HEK293 (cell line): ENCODE measurements around the gene SLC2A6.

Source experiments
- CTCF ChIA-PET: fragments of 350-600 bp; formaldehyde crosslinking; extraction: SDS; loops from one replicate; lab custom pipeline; 2021; ENCODE audit warnings: antibody characterized with exemption; lab: Yijun Ruan, JAX
- POLR2A ChIA-PET: fragments of 300-600 bp; formaldehyde crosslinking; extraction: SDS; loops from one replicate; lab custom pipeline; 2020; ENCODE audit warnings: antibody characterized with exemption, inconsistent platforms; lab: Yijun Ruan, JAX
- H3K27ac ChIP-seq: fragments of 200-500 bp; sonication (Bioruptor generic); 2 replicates; pipeline ENCODE4 v1.5.1; 2014; ENCODE audit warnings: low read depth, low read length, control low read depth, inconsistent platforms; ENCODE audit errors: extremely low read depth
- H3K36me3 ChIP-seq, 2 experiments: fragments of 200-500 bp in 1 of 2; sonication (Bioruptor generic) in 1 of 2; 1 replicate in 1 of 2; 2 replicates in 1 of 2; pipeline ENCODE4 v1.5.1; 2014 to 2017; ENCODE audit warnings: inconsistent platforms in 2 of 2, low read length in 2 of 2; ENCODE audit not compliant: control insufficient read depth in 2 of 2, insufficient read depth in 1 of 2
- H3K4me1 ChIP-seq: fragments of 200-500 bp; sonication (Bioruptor generic); 2 replicates; pipeline ENCODE4 v1.5.1; 2014; ENCODE audit warnings: mild to moderate bottlenecking, low read length, inconsistent platforms; ENCODE audit not compliant: control insufficient read depth, insufficient read depth
- H3K4me3 ChIP-seq: 2 replicates; pipeline ENCODE4 v1.5.1; 2011; ENCODE audit warnings: low read depth, mild to moderate bottlenecking, control low read depth, low read length, moderate library complexity
- H3K9me3 ChIP-seq: fragments of 200-500 bp; sonication (Bioruptor generic); 2 replicates; pipeline ENCODE4 v1.5.1; 2014; ENCODE audit warnings: low read depth, low read length, inconsistent platforms; ENCODE audit not compliant: control insufficient read depth, insufficient read depth
- CTCF ChIP-seq: fragments of 450-650 bp; formaldehyde crosslinking; IDR thresholded peaks from 2 replicates; pipeline ENCODE4 v1.5.1; 2016; ENCODE audit warnings: missing biosample characterization, missing genetic modification characterization
- SALL2 ChIP-seq: fragments of 450-650 bp; formaldehyde crosslinking; IDR thresholded peaks from 2 replicates; pipeline ENCODE4 v1.5.0; 2017; ENCODE audit warnings: missing biosample characterization, mild to moderate bottlenecking, missing genetic modification characterization, borderline replicate concordance
- SCRT1 ChIP-seq: fragments of 450-650 bp; formaldehyde crosslinking; IDR thresholded peaks from 2 replicates; pipeline ENCODE4 v1.5.1; 2016; ENCODE audit warnings: missing biosample characterization, missing genetic modification characterization, borderline replicate concordance
- SCRT2 ChIP-seq: fragments of 450-650 bp; formaldehyde crosslinking; IDR thresholded peaks from 2 replicates; pipeline ENCODE4 v1.5.1; 2016; ENCODE audit warnings: missing biosample characterization, missing genetic modification characterization
- SP3 ChIP-seq: fragments of 450-650 bp; formaldehyde crosslinking; IDR thresholded peaks from 2 replicates; pipeline ENCODE4 v1.5.1; 2016; ENCODE audit warnings: missing biosample characterization, missing genetic modification characterization
- TRIM28 ChIP-seq: IDR thresholded peaks from 2 replicates; pipeline ENCODE4 v1.6.1; 2011; ENCODE audit warnings: low read length, control low read depth, borderline replicate concordance
- ZNF16 ChIP-seq: fragments of 450-650 bp; formaldehyde crosslinking; IDR thresholded peaks from 2 replicates; pipeline ENCODE4 v1.5.1; 2016; ENCODE audit warnings: low read depth, missing biosample characterization, missing genetic modification characterization
- ZNF362 ChIP-seq: fragments of 450-650 bp; formaldehyde crosslinking; IDR thresholded peaks from 2 replicates; pipeline ENCODE4 v1.5.1; 2016; ENCODE audit warnings: missing biosample characterization, missing genetic modification characterization
- ZNF654 ChIP-seq: fragments of 450-650 bp; formaldehyde crosslinking; IDR thresholded peaks from 2 replicates; pipeline ENCODE4 v1.5.1; 2016; ENCODE audit warnings: low read depth, missing biosample characterization, missing genetic modification characterization
- TF ChIP-seq, protein P1 (sequence below): fragments of 450-650 bp; IDR thresholded peaks from 2 replicates; pipeline ENCODE4 v1.5.1; 2018; ENCODE audit warnings: missing biosample characterization, mild to moderate bottlenecking, missing genetic modification characterization
- TF ChIP-seq, protein P2 (sequence below): fragments of 450-650 bp; formaldehyde crosslinking; IDR thresholded peaks from 2 replicates; pipeline ENCODE4 v1.5.1; 2017; ENCODE audit warnings: missing biosample characterization, mild to moderate bottlenecking, missing genetic modification characterization, moderate library complexity
- TF ChIP-seq, protein P3 (sequence below): fragments of 450-650 bp; formaldehyde crosslinking; IDR thresholded peaks from 2 replicates; pipeline ENCODE4 v1.5.1; 2016; ENCODE audit warnings: missing biosample characterization, missing genetic modification characterization
- TF ChIP-seq, protein P4 (sequence below): fragments of 450-650 bp; formaldehyde crosslinking; IDR thresholded peaks from 2 replicates; pipeline ENCODE4 v1.5.1; 2016; ENCODE audit warnings: missing biosample characterization, missing genetic modification characterization
- TF ChIP-seq, protein P5 (sequence below): fragments of 450-650 bp; formaldehyde crosslinking; IDR thresholded peaks from 2 replicates; pipeline ENCODE4 v1.5.1; 2016; ENCODE audit warnings: missing biosample characterization, missing genetic modification characterization

The SLC2A6 gene

GRCh38 chr9:133437753-133438531 is 41.0 kb downstream of the SLC2A6 start:
- CTCF ChIA-PET: interaction anchor here (0.6 to 1.2 kb wide), 15 partner anchors 9 to 370 kb away, joined by 3 to 6 read pairs (median 3); no protein-coding TSS in a partner anchor
- Histone ChIP-seq H3K9me3 (no peaks in the 10 kb centered on the region), H3K36me3 (no peaks in the 10 kb centered on the region), H3K27ac (no peak overlapping the region), H3K4me1 (no peaks in the 10 kb centered on the region), H3K4me3 (no peak overlapping the region)
- POLR2A ChIA-PET: no interaction called here
- TF ChIP-seq CTCF (tag by site-specific recombination) (peak; percentile 66), ZNF654 (tag by site-specific recombination) (peak; percentile 12; the same call in 1 of the 2 replicates)
- TF ChIP-seq, protein P1, sequence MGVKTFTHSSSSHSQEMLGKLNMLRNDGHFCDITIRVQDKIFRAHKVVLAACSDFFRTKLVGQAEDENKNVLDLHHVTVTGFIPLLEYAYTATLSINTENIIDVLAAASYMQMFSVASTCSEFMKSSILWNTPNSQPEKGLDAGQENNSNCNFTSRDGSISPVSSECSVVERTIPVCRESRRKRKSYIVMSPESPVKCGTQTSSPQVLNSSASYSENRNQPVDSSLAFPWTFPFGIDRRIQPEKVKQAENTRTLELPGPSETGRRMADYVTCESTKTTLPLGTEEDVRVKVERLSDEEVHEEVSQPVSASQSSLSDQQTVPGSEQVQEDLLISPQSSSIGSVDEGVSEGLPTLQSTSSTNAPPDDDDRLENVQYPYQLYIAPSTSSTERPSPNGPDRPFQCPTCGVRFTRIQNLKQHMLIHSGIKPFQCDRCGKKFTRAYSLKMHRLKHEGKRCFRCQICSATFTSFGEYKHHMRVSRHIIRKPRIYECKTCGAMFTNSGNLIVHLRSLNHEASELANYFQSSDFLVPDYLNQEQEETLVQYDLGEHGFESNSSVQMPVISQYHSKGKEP: no peak

GRCh38 chr9:133436681-133437080 is 42.2 kb downstream of the SLC2A6 start:
- Histone ChIP-seq H3K36me3 (no peaks in the 10 kb centered on the region), H3K4me1 (no peaks in the 10 kb centered on the region), H3K9me3 (no peaks in the 10 kb centered on the region), H3K27ac (no peak overlapping the region), H3K4me3 (no peak overlapping the region)
- ChIA-PET POLR2A (no interaction called here), CTCF (interaction anchor here (0.7 kb wide), 1 partner anchor 48 kb away, joined by 3 read pairs; no protein-coding TSS in a partner anchor)
- TF ChIP-seq SP3 (tag by site-specific recombination) (no peak), SCRT2 (tag by site-specific recombination) (no peak), SALL2 (tag by site-specific recombination) (no peak), ZNF16 (tag by site-specific recombination) (no peak), ZNF362 (no peak), TRIM28 (no peak), SCRT1 (no peak)
- TF ChIP-seq, protein P2, sequence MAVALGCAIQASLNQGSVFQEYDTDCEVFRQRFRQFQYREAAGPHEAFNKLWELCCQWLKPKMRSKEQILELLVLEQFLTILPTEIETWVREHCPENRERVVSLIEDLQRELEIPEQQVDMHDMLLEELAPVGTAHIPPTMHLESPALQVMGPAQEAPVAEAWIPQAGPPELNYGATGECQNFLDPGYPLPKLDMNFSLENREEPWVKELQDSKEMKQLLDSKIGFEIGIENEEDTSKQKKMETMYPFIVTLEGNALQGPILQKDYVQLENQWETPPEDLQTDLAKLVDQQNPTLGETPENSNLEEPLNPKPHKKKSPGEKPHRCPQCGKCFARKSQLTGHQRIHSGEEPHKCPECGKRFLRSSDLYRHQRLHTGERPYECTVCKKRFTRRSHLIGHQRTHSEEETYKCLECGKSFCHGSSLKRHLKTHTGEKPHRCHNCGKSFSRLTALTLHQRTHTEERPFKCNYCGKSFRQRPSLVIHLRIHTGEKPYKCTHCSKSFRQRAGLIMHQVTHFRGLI (tag by site-specific recombination): no peak
- TF ChIP-seq, protein P3, sequence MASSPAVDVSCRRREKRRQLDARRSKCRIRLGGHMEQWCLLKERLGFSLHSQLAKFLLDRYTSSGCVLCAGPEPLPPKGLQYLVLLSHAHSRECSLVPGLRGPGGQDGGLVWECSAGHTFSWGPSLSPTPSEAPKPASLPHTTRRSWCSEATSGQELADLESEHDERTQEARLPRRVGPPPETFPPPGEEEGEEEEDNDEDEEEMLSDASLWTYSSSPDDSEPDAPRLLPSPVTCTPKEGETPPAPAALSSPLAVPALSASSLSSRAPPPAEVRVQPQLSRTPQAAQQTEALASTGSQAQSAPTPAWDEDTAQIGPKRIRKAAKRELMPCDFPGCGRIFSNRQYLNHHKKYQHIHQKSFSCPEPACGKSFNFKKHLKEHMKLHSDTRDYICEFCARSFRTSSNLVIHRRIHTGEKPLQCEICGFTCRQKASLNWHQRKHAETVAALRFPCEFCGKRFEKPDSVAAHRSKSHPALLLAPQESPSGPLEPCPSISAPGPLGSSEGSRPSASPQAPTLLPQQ (tag by site-specific recombination): no peak
- TF ChIP-seq, protein P4, sequence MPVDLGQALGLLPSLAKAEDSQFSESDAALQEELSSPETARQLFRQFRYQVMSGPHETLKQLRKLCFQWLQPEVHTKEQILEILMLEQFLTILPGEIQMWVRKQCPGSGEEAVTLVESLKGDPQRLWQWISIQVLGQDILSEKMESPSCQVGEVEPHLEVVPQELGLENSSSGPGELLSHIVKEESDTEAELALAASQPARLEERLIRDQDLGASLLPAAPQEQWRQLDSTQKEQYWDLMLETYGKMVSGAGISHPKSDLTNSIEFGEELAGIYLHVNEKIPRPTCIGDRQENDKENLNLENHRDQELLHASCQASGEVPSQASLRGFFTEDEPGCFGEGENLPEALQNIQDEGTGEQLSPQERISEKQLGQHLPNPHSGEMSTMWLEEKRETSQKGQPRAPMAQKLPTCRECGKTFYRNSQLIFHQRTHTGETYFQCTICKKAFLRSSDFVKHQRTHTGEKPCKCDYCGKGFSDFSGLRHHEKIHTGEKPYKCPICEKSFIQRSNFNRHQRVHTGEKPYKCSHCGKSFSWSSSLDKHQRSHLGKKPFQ (tag by site-specific recombination): no peak
- TF ChIP-seq, protein P5, sequence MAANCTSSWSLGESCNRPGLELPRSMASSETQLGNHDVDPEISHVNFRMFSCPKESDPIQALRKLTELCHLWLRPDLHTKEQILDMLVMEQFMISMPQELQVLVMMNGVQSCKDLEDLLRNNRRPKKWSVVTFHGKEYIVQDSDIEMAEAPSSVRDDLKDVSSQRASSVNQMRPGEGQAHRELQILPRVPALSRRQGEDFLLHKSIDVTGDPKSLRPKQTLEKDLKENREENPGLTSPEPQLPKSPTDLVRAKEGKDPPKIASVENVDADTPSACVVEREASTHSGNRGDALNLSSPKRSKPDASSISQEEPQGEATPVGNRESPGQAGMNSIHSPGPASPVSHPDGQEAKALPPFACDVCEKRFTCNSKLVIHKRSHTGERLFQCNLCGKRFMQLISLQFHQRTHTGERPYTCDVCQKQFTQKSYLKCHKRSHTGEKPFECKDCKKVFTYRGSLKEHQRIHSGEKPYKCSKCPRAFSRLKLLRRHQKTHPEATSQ (tag by site-specific recombination): no peak
